HG03469 (cell line): ENCODE data around the gene IAPP.
"Not testable (repeated sequence)": the region's sequence is repeated elsewhere in the genome, so short reads cannot be mapped to it uniquely, and the experiment has no call there.

Experiments
- ATAC-seq: cut with Tn5 transposase; IDR thresholded peaks from one replicate; pipeline ENCODE4 v1.9.1; 2021; ENCODE audit warnings: mild to moderate bottlenecking, moderate library complexity, moderate number of reproducible peaks; ENCODE audit not compliant: unreplicated experiment

Gene IAPP

DNA sequence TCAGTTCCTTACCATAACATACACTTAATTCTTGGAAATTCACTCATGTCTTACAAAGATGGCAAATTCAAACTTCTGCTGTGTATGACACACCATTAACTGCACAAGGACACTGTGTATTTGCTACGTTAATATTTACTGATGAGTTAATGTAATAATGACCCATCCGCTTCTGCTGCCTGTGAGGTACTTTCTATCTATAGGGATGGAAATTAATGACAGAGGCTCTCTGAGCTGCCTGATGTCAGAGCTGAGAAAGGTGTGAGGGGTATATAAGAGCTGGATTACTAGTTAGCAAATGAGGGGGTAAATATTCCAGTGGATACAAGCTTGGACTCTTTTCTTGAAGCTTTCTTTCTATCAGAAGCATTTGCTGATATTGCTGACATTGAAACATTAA lies at the start of gene IAPP:
Gene IAPP (plus strand): TSS at position 301 of the 400 bp plus-strand sequence. CDS start 450 bp downstream, outside the sequence.
- no peak for ATAC-seq

DNA sequence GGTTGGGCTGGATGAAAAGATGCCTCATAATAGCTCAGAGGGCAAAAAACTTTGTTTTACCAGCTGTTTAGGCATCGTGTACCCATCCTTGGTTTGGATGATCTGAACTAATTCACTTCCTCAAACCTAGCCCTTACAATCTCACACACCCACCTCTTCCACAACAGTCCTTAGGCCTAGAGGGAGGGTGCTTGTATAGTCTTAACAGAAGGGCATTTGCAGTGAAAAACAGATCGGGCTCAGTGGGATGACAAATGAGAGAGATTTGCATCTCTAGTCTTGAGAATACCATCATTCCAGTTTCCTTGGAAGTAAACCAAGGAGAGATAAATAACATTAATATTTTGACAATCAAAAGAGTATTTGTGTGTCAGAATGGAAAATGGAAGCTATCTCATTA lies 49.0 kb upstream of the IAPP start:
- ATAC-seq: no peak

DNA sequence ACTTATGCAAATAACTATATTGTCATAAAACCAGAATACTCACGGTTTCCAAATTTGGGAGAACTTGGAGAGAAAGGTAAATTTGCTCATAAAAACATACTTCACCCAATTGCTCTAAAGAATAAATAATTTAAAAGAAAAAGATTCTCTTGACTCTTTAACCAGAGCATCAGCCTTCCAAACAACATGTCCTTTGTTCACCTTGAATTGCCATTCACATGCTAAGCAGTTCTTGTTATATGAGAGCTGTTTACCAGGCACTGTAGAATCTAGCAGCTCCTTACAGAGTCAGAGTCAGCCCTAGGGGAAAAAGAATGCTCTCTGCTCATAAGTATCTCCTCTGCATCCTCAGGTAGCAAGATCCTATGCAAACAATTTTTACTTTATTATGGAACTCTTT lies 48.2 kb upstream of the IAPP start:
- no peak for ATAC-seq

DNA sequence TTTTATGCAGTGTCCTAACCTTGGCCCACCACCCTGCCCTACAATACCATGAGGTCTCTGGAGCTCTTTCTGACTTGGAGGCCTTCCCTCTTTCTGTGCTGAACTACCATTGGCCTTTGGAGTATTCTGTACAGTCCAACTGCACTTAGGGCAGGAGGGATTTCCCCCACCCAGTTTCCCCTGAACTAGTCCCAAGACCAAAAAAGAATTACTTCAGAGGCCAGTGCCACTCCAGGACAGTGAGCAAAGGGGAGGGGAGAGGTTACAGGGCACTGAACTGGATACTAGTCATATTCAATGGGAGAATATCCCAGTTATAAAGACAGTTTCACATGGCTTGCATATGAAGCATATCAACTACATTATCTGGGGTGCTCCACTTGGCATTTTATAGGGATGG lies 44.1 kb upstream of the IAPP start:
- ATAC-seq: no peak

DNA sequence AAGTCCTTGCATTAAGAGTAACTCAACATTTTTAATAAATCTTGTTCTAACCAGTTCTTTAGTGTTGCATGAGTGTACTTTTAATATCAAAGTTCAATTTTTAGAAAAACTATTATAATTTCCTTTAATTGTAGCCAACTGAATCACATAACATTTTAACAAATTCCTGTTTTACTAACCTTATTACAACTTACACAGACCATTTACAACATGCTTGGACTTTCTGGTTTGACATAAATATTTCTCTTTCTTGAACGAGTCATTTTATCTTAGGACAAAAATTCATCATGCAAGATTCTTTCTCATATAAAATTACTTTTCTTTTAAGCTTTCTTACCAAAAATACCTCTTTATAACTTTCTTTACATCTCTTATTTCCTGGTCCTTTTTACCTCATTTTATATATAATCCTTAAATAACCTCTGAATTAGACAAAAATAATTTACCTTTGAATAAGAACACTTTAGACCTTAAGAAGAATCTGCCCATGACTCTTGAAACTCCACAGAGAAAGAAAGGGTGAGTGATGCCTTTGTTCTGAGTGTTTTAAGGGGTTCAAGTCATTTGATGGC lies 41.9 kb upstream of the IAPP start:
- ATAC-seq: no peak

DNA sequence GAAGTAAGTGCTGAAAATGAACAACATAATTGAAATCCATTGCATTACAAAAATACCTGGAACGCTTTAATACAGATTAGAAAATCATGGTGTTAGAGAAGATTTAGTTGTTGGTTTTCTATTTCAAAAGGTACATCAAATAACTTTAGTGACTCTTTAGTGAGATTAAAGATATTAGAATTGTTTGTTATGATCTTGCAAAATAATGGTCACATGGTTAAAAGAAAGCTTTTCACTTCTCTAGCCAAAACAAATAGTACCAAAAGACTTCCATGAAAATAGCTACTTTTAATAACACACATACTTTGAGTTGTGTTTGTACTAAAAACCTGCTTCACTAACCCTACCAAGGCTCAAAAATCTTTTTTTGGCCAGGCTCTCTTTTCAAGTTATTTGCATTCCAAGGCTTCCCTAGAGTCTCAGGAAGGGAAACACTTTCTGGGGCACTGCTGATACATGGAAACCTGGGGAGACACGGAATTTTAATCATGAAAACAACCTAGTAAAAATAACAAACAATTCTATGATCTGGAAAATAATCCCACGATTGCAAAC lies 37.9 kb upstream of the IAPP start, which contains the start of gene SLCO1A2:
Gene SLCO1A2 (minus strand): TSS at position 147 of the 555 bp plus-strand sequence. CDS start 270 bp downstream, outside the sequence.
- no peak for ATAC-seq

DNA sequence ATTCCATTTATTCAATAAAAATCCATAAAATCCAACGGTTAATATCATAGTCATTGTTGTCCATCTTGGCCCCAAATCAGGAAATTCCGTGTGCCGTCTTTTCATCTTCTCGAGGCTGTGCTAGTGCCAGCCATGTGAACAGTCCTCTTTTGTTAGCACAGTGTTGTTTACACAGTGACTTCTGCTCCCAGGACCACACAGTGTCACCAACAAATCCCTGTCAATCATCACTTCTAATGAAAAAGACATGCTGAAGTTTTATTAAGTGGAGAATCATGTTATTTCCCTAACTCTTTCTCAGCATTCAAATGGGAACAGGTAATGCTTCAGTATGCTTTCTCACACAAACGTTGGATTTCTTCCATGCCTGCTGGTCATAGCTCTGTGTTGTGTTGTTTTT lies 36.0 kb upstream of the IAPP start:
- ATAC-seq: no peak

DNA sequence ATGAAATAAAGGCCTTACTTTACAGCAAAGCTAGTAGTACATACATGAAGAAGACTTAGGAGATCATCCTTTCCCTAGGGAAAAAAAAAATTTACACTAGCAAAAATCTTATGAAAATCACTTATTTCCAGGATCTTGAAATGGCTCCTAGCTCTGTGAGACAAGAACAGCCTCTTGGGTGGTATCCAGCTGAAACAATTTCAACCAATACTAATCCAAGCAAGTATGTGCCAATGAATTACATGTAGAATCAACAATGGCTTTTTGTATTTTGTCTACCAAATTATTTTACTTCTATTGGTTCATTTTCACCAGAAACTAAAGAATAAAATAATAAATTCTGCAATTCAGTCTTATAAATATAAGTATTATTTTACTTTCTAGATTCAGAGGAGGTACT lies 35.2 kb upstream of the IAPP start:
- no peak for ATAC-seq

DNA sequence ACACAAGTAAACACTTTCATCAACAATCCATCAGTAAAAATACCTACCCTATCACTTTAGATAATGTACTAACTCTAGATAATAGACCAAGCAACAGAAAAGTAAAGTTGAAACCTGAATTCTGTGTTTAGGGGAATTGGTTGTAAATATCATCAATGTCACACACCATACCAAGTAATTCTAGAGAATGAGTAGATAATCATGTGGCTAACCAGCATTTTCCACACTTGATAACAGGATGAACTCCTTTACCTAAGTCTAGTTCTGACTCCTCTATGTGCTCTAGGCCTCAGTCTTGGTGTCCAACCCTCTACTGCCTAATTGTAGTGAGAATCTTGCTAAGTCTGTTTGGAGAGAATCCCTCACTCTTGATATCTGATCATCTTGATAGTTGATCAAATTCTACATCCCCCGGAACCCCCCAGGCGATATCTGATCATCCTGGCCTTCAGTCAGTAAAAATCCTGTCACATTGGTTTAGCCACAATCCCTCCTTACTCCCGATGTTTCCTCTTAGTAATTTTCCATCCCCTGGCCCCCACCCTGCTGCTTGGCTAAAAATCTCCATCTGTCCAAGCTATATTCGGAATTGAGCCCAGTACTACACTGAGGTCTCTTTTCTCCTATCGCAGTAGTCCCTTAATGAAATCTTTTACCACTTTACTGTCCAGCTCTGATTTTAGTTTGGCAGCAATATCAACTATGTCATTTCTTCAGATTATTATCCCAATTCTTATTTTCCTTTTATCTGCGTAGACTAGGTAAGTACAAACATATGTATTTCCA lies 34.5 kb upstream of the IAPP start:
- no peak for ATAC-seq

DNA sequence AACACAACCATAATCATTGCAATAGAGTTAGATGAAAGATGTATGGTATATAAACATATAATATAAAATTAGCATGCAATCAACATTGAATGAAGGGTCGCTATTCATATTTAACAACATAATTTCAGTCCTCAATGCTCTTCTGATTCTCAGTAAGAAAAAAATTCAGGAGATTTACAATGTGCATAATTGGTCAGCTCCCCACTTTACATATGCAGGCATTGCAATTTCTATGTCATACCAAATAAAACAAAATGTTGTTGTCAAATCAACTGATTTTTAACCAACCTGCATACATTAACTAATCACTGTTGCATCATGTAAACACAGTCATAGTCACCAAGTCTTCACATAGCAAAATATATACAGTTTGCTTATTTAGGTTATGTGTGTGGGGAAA lies 32.8 kb upstream of the IAPP start:
- ATAC-seq: no peak

DNA sequence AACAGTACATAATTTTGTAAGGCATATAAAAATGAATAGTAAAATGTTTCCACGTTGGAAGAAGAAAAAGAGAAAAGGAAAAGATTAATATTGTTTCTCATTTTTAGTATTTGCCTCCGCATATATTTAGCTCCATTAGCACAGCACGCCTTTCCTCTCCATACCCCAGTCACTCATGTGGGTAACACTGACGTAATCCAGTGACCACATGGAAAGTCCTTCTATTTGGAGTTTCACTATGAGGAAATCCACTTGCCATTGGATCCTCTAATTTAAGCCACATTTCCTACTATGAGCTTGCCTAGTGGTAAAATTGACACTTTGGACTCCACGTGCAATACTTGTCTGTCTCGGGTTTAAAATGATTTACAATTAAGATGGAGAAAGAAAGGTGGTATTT lies 32.3 kb upstream of the IAPP start:
- ATAC-seq: no peak

DNA sequence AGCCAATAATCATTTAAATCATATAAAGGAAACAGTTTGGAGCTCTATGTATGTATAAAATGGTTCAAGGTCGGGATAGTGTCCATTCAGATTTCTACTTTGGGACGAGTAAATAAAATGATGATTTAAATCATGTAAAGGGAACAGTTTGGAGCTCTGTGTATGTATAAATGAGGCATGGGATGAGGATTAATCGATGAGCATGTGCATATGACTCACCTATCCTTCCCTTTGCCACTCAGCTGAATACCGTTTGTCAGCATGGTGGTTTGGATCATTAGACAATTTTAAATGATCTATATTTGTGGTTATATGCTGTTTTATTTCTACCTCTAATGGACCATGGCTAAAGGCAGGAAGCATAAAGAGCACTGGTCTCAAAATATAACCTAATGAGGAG lies 30.9 kb upstream of the IAPP start:
- no peak for ATAC-seq

DNA sequence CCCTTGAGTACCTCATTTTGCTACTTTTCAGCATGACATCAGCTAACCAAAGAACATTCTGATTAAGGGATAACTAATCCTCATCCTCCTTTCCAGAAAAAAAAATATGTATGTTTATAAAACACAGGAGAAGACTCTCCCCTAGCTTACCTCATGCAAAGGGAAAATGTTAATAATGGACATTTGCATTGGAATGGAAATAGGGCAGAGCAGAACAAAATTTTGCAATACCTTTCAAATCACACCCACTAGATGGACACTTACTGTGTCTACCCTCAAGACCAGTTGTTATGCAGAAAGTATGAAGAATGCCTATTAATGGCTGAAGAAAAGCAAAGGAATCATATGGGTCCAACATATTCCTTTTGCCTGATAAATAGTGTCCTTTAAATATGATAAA lies 29.1 kb upstream of the IAPP start:
- no peak for ATAC-seq

DNA sequence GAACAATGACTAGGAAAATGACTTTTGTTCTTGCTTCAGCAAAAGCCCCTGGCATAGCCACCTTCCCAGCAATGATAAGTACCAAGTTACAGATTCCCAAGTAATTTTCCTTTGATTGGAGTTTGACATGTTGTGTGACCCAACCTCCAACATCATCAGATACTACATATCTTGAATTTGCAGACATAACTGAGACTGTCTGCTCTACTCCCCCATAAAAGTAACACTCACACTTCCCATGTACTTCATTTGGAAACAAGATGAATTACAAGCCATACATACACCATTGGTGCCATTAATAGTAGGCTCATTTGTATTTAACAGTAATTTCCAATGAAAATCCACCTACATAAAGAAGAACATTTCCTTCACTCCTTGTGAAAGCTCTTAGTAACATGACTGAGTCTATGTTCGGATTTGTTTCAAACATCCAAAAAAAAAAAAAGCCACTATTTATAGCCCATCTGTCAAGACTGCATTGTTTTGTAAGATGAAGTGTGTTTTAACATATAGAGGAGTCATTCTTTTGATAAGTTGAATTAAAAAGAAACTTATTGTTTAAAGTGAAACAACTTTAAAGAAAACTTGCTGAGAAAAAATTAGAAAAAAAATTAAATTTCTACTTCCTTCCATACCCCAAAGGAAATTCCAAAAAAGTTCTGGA lies 26.0 kb upstream of the IAPP start:
- ATAC-seq: no peak

DNA sequence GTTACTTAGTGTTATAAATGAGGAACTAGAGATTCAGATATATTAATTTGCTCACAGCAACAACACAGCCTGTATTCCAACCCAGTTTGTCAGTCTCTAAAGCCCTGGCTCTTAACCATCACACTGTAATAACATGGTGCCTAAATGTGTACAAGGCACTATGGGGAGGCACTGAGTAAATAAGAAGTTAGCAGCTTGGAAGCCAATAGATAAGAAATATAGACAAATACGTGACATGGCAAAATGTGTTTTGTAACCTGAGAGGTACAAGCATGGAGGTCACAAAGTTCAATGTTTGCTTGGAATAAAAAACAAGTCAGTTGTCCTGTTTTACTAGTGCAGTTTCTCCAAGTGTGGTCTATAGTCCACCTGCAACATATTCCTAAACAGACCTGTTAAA lies 21.7 kb upstream of the IAPP start:
- no peak for ATAC-seq

DNA sequence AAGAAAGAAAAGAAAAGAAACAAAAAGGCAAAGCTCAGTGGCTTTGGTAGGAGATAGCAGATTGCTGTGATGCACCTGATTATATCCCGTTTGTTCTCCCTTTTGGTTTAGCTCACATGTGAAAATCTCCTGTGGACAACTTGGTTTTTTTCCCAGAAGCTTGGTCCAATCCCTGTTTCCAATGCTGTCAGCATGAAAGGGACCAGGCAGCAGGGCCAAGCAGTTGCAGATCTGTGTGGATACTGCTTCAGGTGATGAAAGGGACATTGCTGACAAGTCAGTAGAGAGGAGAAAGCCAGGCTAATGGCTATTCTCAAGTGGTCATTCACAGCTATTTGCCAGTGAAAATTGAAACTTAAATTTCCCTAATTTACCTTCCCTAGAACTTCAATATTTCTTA lies 19.2 kb upstream of the IAPP start:
- no peak for ATAC-seq

DNA sequence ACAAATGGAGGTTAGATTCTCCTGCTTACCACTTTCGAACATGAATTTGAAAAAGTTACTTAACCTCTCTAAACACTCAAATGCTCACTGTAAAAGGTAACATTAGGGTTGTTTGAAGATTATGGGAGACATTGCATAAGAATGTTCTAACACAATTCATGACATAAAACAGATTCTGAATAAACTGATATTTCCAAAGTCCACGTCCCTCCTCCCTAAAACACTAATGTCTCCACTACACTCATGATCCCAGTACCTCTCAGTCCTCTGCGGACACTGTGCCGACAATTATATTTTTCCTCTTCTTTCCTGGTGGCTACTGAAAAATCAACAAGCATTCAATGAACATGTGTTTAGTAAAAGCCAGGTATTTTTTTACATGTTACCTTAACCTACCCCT lies 18.8 kb upstream of the IAPP start:
- ATAC-seq: no peak

DNA sequence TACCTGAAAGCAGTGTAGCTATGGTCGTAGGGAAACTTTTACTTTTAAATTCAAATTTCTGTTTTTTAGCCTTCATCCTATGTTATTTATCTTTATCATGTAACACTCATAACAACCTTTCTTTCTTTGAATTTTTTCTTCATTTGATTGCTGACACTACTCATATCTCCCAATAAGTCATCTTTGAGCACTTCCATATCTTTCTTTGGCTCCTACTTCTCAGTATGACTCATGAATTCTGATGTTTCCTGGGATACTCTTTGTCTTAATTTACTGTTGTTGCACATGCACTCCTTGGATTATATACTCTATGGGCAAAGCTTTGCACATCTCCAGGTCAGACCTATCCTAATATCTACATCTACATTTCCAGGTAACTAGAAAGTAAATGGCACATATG lies 18.1 kb upstream of the IAPP start:
- ATAC-seq: no peak

DNA sequence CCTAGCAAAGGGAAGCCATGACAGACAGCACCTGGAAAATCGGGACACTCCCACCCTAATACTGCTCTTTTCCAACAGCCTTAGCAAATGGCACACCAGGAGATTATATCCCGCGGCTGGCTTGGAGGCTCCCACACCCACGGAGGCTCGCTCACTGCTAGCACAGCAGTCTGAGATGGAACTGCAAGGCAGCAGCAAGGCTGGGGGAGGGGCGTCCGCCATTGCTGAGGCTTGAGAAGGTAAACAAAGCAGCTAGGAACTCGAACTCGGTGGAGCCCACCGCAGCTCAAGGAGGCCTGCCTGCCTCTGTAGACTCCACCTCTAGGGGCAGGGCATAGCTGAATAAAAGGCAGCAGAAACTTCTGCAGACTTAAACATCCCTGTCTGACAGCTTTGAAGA lies 12.1 kb upstream of the IAPP start:
- ATAC-seq: not testable (repeated sequence)

DNA sequence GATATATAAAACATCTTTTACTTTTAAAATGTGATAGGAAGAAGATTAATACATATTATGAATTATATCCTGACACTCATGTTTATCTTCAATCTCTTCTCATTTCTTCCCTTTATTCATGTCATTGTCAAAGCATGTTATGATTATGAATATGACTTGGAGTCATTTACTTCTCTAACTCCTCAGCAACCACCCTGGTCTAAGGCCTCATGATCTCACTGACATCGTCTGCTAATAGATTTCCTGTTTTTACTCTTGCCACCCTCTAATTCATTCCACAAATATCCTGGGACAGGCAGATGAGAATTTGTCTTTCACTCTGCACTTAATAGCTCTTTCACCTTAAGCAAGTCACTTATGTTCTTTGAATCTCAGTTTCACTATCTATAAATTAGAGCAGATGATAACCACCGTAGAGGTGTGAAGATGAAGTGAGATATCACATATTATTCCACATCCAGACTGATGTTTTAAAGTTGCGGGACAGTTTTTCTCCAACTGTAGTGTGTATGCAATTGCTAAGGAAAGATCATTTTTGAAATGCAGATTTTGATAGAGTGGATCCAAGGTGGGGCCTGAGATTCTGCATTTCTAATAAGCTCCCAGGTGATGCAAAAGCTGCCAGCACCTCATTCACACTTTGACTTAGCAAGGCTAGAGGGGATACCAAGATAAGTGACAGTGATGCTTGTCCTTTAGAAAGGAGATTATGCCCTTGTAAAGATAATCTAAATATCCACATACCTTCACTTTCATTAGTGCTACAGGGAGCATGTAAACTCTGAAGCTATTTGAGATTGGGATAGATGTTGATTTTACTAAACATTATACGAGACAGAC lies 3.3 kb upstream of the IAPP start:
- no peak for ATAC-seq
